Neuronal stem cell (in vitro differentiated cells): Measurements from ENCODE around the gene PSMB3.
A peak's percentile ranks its signal among the peaks of the same experiment; 100 is the strongest.

ENCODE experiments used
- DNase-seq: peaks from one replicate; pipeline ENCODE4 v3.0.0-alpha.2; 2013; ENCODE audit warnings: low spot score
- H2AFZ ChIP-seq: one replicate; pipeline ENCODE4 v1.6.1; 2013; ENCODE audit warnings: mild to moderate bottlenecking, low read length, inconsistent platforms
- H2AK5ac ChIP-seq: 2 replicates; pipeline ENCODE4 v1.6.1; 2013; ENCODE audit warnings: low read depth, mild to moderate bottlenecking, inconsistent platforms, low read length, moderate library complexity, mixed read lengths
- H2BK120ac ChIP-seq: 2 replicates; pipeline ENCODE4 v1.6.1; 2013; ENCODE audit warnings: low read depth, mild to moderate bottlenecking, inconsistent platforms, low read length, moderate library complexity, mixed read lengths
- H2BK12ac ChIP-seq: one replicate; pipeline ENCODE4 v1.6.1; 2013; ENCODE audit warnings: low read length, inconsistent platforms
- H2BK15ac ChIP-seq: 2 replicates; pipeline ENCODE4 v1.6.1; 2013; ENCODE audit warnings: mild to moderate bottlenecking, low read length, inconsistent platforms, mixed read lengths
- H2BK5ac ChIP-seq: one replicate; pipeline ENCODE4 v1.6.1; 2013; ENCODE audit warnings: inconsistent platforms, mild to moderate bottlenecking, low read length, moderate library complexity
- H3K14ac ChIP-seq: one replicate; pipeline ENCODE4 v1.6.1; 2013; ENCODE audit warnings: low read length, inconsistent platforms
- H3K18ac ChIP-seq: 2 replicates; pipeline ENCODE4 v1.6.1; 2013; ENCODE audit warnings: low read length, inconsistent platforms
- H3K23ac ChIP-seq: 2 replicates; pipeline ENCODE4 v1.6.1; 2013; ENCODE audit warnings: low read depth, mild to moderate bottlenecking, mixed read lengths, low read length, inconsistent platforms; ENCODE audit not compliant: poor library complexity
- H3K27ac ChIP-seq: replicated peaks from 3 replicates; pipeline ENCODE4 v1.5.1; 2013; ENCODE audit warnings: low read length, inconsistent platforms
- H3K27me3 ChIP-seq, 3 experiments: 2 replicates each; pipeline ENCODE4 v1.6.1; 2013; ENCODE audit warnings: low read length in 3 of 3, mild to moderate bottlenecking in 2 of 3, inconsistent platforms in 1 of 3, low read depth in 1 of 3, mixed read lengths in 1 of 3, moderate library complexity in 1 of 3; ENCODE audit not compliant: control insufficient read depth in 3 of 3, insufficient read depth in 3 of 3
- H3K36me3 ChIP-seq, 2 donors: replicated peaks in 1 of 2; 2 replicates each; pipeline ENCODE4 v1.6.1; 2013; ENCODE audit warnings: low read length in 2 of 2; ENCODE audit not compliant: control insufficient read depth in 2 of 2, insufficient read depth in 2 of 2
- H3K4ac ChIP-seq: 2 replicates; pipeline ENCODE4 v1.6.1; 2013; ENCODE audit warnings: inconsistent platforms, mild to moderate bottlenecking, low read length, moderate library complexity
- H3K4me1 ChIP-seq, 2 donors: 1 replicate in 1 of 2; 2 replicates in 1 of 2; pipeline ENCODE4 v1.6.1; 2013; ENCODE audit warnings: low read length in 2 of 2, low read depth in 1 of 2; ENCODE audit not compliant: control insufficient read depth in 2 of 2, insufficient read depth in 1 of 2
- H3K4me2 ChIP-seq: one replicate; pipeline ENCODE4 v1.6.1; 2013; ENCODE audit warnings: mild to moderate bottlenecking, low read length, inconsistent platforms; ENCODE audit not compliant: insufficient read depth, poor library complexity, severe bottlenecking
- H3K4me3 ChIP-seq, 2 donors: 2 replicates each; pipeline ENCODE4 v1.5.1; 2013; ENCODE audit warnings: low read length in 2 of 2, mild to moderate bottlenecking in 2 of 2, inconsistent platforms in 1 of 2, moderate library complexity in 1 of 2
- H3K79me1 ChIP-seq: one replicate; pipeline ENCODE4 v1.6.1; 2013; ENCODE audit warnings: low read depth, mild to moderate bottlenecking, inconsistent platforms, low read length, moderate library complexity
- H3K9ac ChIP-seq: one replicate; pipeline ENCODE4 v1.6.1; 2013; ENCODE audit warnings: mild to moderate bottlenecking, low read depth, low read length, inconsistent platforms; ENCODE audit not compliant: poor library complexity
- H3K9me3 ChIP-seq, 2 donors: replicated peaks in 1 of 2; 2 replicates each; pipeline versions ENCODE3 to v1.6.1; 2013; ENCODE audit warnings: low read length in 2 of 2, mild to moderate bottlenecking in 2 of 2, inconsistent platforms in 1 of 2, low read depth in 1 of 2, mixed read lengths in 1 of 2, moderate library complexity in 1 of 2; ENCODE audit not compliant: control insufficient read depth in 2 of 2, insufficient read depth in 1 of 2
- H4K8ac ChIP-seq: one replicate; pipeline ENCODE4 v1.6.1; 2013; ENCODE audit warnings: low read depth, mild to moderate bottlenecking, inconsistent platforms, low read length, moderate library complexity
- H4K91ac ChIP-seq: one replicate; pipeline ENCODE4 v1.6.1; 2013; ENCODE audit warnings: low read length, low read depth, mild to moderate bottlenecking, inconsistent platforms; ENCODE audit not compliant: poor library complexity
- WGBS, 2 donors: extraction: QIAGEN DNeasy Blood & Tissue Kit; methylation state at CpG; one replicate each; pipeline ENCODE4 v1.1.7; 2013; ENCODE audit warnings: missing lambda C conversion rate in 2 of 2, mixed read lengths in 1 of 2; ENCODE audit not compliant: insufficient read length in 2 of 2, insufficient replicate concordance in 1 of 2; ENCODE audit errors: extremely low coverage in 2 of 2; 5-methylcytosine and 5-hydroxymethylcytosine counted together

The PSMB3 gene

DNA sequence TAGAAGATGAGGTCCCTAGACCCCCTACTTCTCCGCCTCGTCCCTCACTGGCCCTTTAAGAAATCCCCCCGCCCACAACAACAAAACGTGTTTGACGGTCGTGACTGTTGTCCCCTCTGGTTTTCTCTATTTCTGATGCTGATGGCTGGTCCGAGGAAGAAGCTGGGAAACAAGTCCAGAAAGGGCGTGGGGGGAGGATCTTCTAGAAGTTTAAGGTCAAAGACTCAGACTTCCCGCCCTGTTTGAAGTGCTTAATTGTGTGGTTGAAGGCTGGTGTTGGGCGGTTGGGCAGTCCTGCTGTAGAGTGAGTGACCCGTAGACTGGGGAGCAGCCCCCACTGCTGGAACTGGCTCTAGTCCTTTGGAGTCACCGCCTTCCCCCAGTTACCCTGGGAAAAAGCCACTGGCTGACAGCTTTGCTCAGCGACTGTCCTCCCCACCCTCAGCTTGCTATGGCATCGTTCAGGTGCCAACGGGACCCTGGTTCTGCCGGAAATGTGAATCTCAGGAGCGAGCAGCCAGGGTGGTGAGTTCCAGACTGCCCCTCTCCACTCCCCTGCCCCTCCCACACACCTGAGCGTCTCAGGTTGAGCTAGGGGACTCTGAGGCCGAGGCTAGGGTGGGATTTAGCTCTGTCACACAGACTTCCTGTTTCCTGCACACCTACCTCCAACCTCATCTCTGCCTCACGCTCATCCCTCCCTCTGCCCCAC is 45.9 kb upstream of the PSMB3 start:
- H3K23ac ChIP-seq = no peak overlapping the region
- no CpG with 5 or more reads among the region's 20 CpGs for WGBS, 2 donors
- no peak for DNase-seq
- H2AK5ac ChIP-seq = peak overlapping the region; percentile 79
- no peak overlapping the region for H3K18ac ChIP-seq
- H3K4me3 ChIP-seq = peak overlapping the region; percentile 73 to 84
- H3K27me3 ChIP-seq = peaks cover 0 to 41% (median 14%) of the 10 kb centered on the region in 3 experiments
- no peaks in the 10 kb centered on the region for H3K9me3 ChIP-seq
- no peak overlapping the region for H3K27ac ChIP-seq
- H3K79me1 ChIP-seq = peaks cover 2% of the 10 kb centered on the region
- no peak overlapping the region for H2BK15ac ChIP-seq
- H3K4me1 ChIP-seq = peaks cover 17 to 20% of the 10 kb centered on the region in 2 donors
- H3K36me3 ChIP-seq = peaks cover 3 to 41% of the 10 kb centered on the region in 2 donors
- H2BK12ac ChIP-seq = no peak overlapping the region
- H3K4ac ChIP-seq = no peak overlapping the region
- no peak overlapping the region for H3K14ac ChIP-seq
- no peak overlapping the region for H4K8ac ChIP-seq
- no peak overlapping the region for H2BK5ac ChIP-seq
- no peak overlapping the region for H3K9ac ChIP-seq
- peak overlapping the region; percentile 67 for H2AFZ ChIP-seq
- H2BK120ac ChIP-seq = no peak overlapping the region
- H3K4me2 ChIP-seq = peak overlapping the region; percentile 84
- no peak overlapping the region for H4K91ac ChIP-seq

GRCh38 chr17:38707678-38708351 is 44.7 kb upstream of the PSMB3 start:
- peaks cover 7 to 53% of the 10 kb centered on the region in 2 donors for H3K36me3 ChIP-seq
- H3K4me2 ChIP-seq = no peak overlapping the region
- peak overlapping the region; percentile 51 for H2AK5ac ChIP-seq

DNA sequence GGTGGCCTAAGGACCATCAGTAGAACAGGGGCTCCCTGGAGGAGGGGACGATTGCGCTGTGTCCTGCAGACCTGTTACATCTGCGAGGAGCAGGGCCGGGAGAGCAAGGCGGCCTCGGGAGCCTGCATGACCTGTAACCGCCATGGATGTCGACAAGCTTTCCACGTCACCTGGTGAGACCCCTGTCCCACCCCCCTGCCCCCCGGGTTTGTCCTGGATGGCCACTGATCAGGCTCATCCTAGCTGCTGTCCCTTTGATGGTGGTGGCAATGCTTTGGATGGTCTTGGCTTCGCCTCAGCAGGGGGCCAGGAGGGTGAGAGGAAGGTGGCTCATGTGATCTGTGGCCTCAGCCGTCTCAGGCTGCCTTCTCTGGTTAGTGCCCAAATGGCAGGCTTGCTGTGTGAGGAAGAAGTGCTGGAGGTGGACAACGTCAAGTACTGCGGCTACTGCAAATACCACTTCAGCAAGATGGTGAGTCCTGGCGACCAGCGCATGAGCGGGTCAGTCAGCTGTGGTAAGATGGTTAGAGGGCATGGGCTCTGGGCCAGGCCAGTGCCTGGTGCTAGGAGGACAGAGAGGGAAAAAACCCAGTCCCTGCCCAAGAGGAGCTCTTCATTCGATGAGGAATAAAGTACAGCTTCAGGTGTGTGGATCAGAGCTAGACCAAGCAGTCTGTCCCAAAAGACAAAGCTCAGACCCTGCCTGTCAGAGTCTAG is 43.3 kb upstream of the PSMB3 start:
- H4K91ac ChIP-seq = no peak overlapping the region
- no peak overlapping the region for H3K4me3 ChIP-seq
- H2AFZ ChIP-seq = no peak overlapping the region
- no peak overlapping the region for H3K4me2 ChIP-seq
- H3K4me1 ChIP-seq = peaks cover 11 to 12% of the 10 kb centered on the region in 2 donors
- no peak overlapping the region for H3K23ac ChIP-seq
- WGBS, 2 donors = no CpG with 5 or more reads among the region's 18 CpGs
- peaks cover 11 to 67% of the 10 kb centered on the region in 2 donors for H3K36me3 ChIP-seq
- no peak overlapping the region for H3K27ac ChIP-seq
- no peak overlapping the region for H2BK5ac ChIP-seq
- H3K27me3 ChIP-seq = peaks cover 0 to 17% (median under 1%) of the 10 kb centered on the region in 3 experiments
- H3K79me1 ChIP-seq = peaks cover 2% of the 10 kb centered on the region
- H4K8ac ChIP-seq = no peak overlapping the region
- no peak overlapping the region for H2BK120ac ChIP-seq
- H3K9ac ChIP-seq = peak overlapping the region; percentile 13
- H3K18ac ChIP-seq = no peak overlapping the region
- DNase-seq = no peak
- H3K4ac ChIP-seq = no peak overlapping the region
- no peaks in the 10 kb centered on the region for H3K9me3 ChIP-seq
- no peak overlapping the region for H2BK15ac ChIP-seq
- H2AK5ac ChIP-seq = no peak overlapping the region
- peak overlapping the region; percentile 57 for H3K14ac ChIP-seq
- no peak overlapping the region for H2BK12ac ChIP-seq

More at GRCh38 chr17:38707678-38708351, 44.7 kb upstream of the PSMB3 start:
- Histone ChIP-seq H3K14ac (peak overlapping the region; percentile 12), H4K91ac (no peak overlapping the region), H3K79me1 (peaks cover 2% of the 10 kb centered on the region), H3K4ac (no peak overlapping the region), H3K23ac (no peak overlapping the region), H4K8ac (no peak overlapping the region), H2AFZ (no peak overlapping the region), H3K18ac (no peak overlapping the region), H3K9me3 (no peaks in the 10 kb centered on the region), H3K9ac (no peak overlapping the region), H3K4me1 (peaks cover 15 to 18% of the 10 kb centered on the region in 2 donors), H2BK120ac (no peak overlapping the region), H3K27me3 (peaks cover 0 to 32% (median 11%) of the 10 kb centered on the region in 3 experiments), H2BK15ac (no peak overlapping the region), H2BK5ac (peak overlapping the region; percentile 80), H3K27ac (no peak overlapping the region), H3K4me3 (no peak overlapping the region), H2BK12ac (no peak overlapping the region)
- DNase-seq = no peak
- WGBS, 2 donors = no CpG with 5 or more reads among the region's 21 CpGs
